Suprapubic skin (tissue), 4 donors: ENCODE results near the gene AMT. TPM values are rescaled to one million over a fixed set of nuclear protein-coding genes. Genes with fewer than 3 reads are reported as not detected.

ENCODE experiments used
- DNase-seq, 2 donors: peaks; one replicate each; pipeline ENCODE4 v3.0.0-alpha.2; 2019; ENCODE audit warnings: low spot score in 2 of 2
- H3K27ac ChIP-seq: fragments of 200-600 bp; sonication (generic); one replicate; pipeline ENCODE4 v1.5.1; 2019
- H3K27me3 ChIP-seq: fragments of 200-600 bp; sonication (generic); one replicate; pipeline ENCODE4 v1.5.1; 2019
- H3K36me3 ChIP-seq: fragments of 200-600 bp; sonication (generic); one replicate; pipeline ENCODE4 v1.5.1; 2019
- H3K4me1 ChIP-seq: fragments of 200-600 bp; sonication (generic); one replicate; pipeline ENCODE4 v1.5.1; 2019
- H3K4me3 ChIP-seq: fragments of 200-600 bp; sonication (generic); one replicate; pipeline ENCODE4 v1.5.1; 2019; ENCODE audit warnings: mild to moderate bottlenecking
- H3K9me3 ChIP-seq: fragments of 200-600 bp; sonication (generic); one replicate; pipeline ENCODE4 v1.5.1; 2019
- CTCF ChIP-seq, 2 donors: fragments of 200-600 bp in 1 of 2; fragments of 450-650 bp in 1 of 2; sonication (generic) in 1 of 2; IDR thresholded peaks; one replicate each; pipeline ENCODE4 v1.5.1; 2016 to 2019; ENCODE audit warnings: antibody characterized with exemption in 2 of 2, mild to moderate bottlenecking in 1 of 2, moderate library complexity in 1 of 2
- EP300 ChIP-seq: sonication (generic); formaldehyde crosslinking; IDR thresholded peaks from one replicate; pipeline ENCODE4 v1.6.1; 2017; ENCODE audit warnings: antibody characterized with exemption
- POLR2A ChIP-seq, 2 donors: fragments of 450-650 bp; IDR thresholded peaks; one replicate each; pipeline ENCODE4 v1.6.1; 2017; ENCODE audit warnings: antibody characterized with exemption in 2 of 2, mild to moderate bottlenecking in 2 of 2, moderate library complexity in 2 of 2
- POLR2AphosphoS5 ChIP-seq, 3 donors: sonication (generic); formaldehyde crosslinking; IDR thresholded peaks; one replicate each; pipeline ENCODE4 v1.6.1; 2017; ENCODE audit warnings: antibody characterized with exemption in 3 of 3
- WGBS: methylation state at CpG from one replicate; pipeline ENCODE4 v1.1.5; 2018; 5-methylcytosine and 5-hydroxymethylcytosine counted together
- total RNA-seq, 4 donors: library from RNA; depleted of rRNA; stranded (reverse); fragments of >200 nt; gene quantifications; one replicate each; pipeline ENCODE4 v1.1.0, GENCODE V29; 2016

Gene AMT
- total RNA-seq, 4 donors from 2014 or later, result 2.2 to 17.3 (median 5.0) TPM

DNA sequence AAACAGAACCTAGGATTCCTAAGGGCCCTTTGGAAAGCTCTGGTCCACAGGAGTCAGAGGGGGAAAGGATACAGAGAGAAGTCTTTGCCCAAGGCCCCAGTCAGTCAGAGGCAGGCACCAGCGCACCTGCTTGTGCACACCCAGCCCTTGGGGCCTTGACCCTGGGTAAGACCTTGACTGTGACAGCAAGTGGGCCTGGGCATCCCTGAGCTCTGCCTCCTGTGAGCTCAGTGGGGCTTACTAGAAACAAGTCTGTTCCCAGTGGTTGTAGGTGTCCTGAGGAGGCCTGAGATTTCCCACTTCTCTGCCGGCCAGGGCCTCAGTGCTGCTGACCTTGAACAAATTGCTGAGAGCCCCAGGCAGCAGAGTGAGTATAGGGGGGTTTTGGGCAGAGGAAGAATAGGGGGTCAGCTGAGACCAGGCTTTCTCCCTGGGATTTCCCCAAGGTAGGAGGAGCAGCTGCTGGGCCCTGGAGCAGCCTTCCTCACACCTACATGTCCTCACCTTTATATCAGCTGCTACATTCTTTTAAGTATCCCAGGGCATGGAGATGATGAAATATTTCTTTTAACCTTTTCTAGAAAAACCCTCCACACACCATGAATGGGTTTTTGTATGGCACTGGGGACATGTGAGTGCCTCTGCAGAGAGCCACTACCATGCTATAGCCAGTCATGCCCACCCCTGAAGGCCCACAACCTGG is 38.1 kb upstream of the AMT start:
- WGBS, result no CpG with 5 or more reads among the region's 2 CpGs
- no peak overlapping the region for H3K27ac ChIP-seq

DNA sequence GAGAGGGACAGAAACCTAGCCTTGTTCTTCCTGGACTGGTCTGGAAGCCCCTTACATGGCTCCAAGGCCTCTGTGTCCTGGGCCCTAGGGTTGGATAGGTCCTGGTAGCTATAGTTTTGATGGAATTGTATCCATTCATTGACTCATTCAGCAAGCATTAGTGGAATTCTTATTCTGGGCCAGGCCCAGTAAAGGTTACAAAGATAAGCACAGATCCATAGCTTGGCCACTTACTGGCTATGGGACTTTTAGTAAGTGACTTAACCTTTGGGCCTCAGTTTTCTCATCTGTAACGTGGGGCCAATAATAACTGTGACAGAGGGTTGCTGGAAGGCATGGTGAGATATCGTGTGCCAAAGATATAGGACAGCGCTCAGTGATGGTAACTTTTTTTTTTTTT is 34.2 kb upstream of the AMT start:
- TF ChIP-seq CTCF (IDR thresholded peaks at IDR 0.05) (no peak), POLR2A (IDR thresholded peaks at IDR 0.05) (no peak)
- no peak for DNase-seq
- Histone ChIP-seq H3K9me3 (no peaks in the 10 kb centered on the region), H3K4me1 (peaks cover 9% of the 10 kb centered on the region), H3K4me3 (no peak overlapping the region), H3K36me3 (no peaks in the 10 kb centered on the region), H3K27me3 (no peaks in the 10 kb centered on the region), H3K27ac (no peak overlapping the region)
- WGBS, result 90% methylated on average over 3 of the region's 3 CpGs

More for the DNA sequence above, 38.1 kb upstream of the AMT start:
- H3K4me3 ChIP-seq, result no peak overlapping the region
- no peaks in the 10 kb centered on the region for H3K36me3 ChIP-seq
- H3K27me3 ChIP-seq, result no peaks in the 10 kb centered on the region
- H3K9me3 ChIP-seq, result no peaks in the 10 kb centered on the region
- peaks cover 19% of the 10 kb centered on the region for H3K4me1 ChIP-seq
- TF ChIP-seq CTCF (IDR thresholded peaks at IDR 0.05), result no peak
- no peak for TF ChIP-seq POLR2AphosphoS5 (IDR thresholded peaks at IDR 0.05)
- TF ChIP-seq EP300, result no peak
- TF ChIP-seq POLR2A (IDR thresholded peaks at IDR 0.05), result no peak
- DNase-seq, result no peak

DNA sequence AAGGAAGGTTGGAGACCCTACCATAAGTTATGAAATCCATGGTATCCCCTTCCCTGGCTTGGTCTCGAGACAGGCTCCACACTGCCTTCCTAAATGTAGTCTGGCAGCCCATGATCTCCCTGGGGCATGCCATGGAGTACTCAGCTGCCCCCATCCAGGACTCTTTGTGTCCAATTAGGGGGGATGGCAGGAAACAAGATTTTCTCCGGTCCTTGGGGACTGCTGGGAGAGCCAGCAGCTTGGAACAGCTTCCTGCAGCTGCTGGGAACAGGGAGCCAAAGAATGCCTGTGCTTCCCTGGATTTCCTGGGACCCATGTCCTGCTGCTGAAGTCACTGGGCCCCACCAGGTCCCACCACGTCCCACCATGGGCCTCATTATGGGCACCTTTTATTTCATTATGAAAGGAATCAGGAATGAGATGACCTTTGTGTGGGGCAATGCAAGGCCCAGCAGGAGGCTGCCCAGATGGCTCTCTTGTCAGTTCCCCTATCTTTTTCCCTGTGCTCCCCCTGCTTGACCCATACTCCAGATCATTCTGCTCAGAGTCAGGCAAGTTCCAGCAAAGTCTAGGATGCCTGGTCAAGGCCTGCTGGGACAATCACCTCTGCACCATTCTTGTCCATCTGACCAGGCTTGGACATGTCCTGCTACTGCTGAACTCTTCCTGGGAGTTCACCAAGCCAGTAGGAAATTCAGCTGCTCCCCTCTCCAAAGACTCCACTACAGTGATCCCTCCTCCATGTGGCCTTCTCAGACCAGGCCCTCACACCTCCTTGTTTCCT is 32.8 kb upstream of the AMT start:
- no peak for TF ChIP-seq POLR2AphosphoS5 (IDR thresholded peaks at IDR 0.05)
- TF ChIP-seq EP300, result no peak
- no peak for TF ChIP-seq CTCF (IDR thresholded peaks at IDR 0.05)
- no peak for TF ChIP-seq POLR2A (IDR thresholded peaks at IDR 0.05)
- 48% methylated on average over 3 of the region's 3 CpGs for WGBS
- DNase-seq, result no peak

DNA sequence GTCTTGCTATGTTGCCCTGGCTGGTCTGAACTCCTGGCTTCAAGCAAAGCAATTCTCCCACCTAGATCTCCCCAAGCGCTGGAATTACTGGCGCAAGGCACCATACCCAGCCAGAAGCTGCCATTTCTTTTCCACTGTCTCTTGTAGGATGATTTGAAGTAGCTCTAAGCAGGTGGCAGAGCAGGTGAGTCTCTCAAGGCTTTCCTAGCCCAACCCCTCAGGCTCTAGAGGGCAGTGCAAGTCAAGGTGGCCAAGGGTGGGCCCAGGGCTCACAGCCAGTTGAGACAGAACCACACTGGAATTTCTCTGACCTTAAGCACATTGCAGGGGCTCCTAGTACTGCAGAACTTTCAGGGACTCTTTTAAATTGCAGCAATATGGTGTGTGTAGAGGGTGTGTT is 32.2 kb upstream of the AMT start:
- no peaks in the 10 kb centered on the region for H3K27me3 ChIP-seq
- no peak for DNase-seq
- no peaks in the 10 kb centered on the region for H3K9me3 ChIP-seq
- WGBS, result 85% methylated on average over 2 of the region's 2 CpGs
- no peak overlapping the region for H3K27ac ChIP-seq
- TF ChIP-seq POLR2AphosphoS5 (IDR thresholded peaks at IDR 0.05), result no peak
- TF ChIP-seq POLR2A (IDR thresholded peaks at IDR 0.05), result no peak
- TF ChIP-seq CTCF (IDR thresholded peaks at IDR 0.05), result no peak
- TF ChIP-seq EP300, result no peak
- H3K4me3 ChIP-seq, result no peak overlapping the region
- no peaks in the 10 kb centered on the region for H3K4me1 ChIP-seq
- H3K36me3 ChIP-seq, result no peaks in the 10 kb centered on the region

More for the DNA sequence above, 32.8 kb upstream of the AMT start:
- Histone ChIP-seq H3K4me3 (no peak overlapping the region), H3K4me1 (no peaks in the 10 kb centered on the region), H3K27me3 (no peaks in the 10 kb centered on the region), H3K9me3 (no peaks in the 10 kb centered on the region), H3K27ac (no peak overlapping the region), H3K36me3 (no peaks in the 10 kb centered on the region)

DNA sequence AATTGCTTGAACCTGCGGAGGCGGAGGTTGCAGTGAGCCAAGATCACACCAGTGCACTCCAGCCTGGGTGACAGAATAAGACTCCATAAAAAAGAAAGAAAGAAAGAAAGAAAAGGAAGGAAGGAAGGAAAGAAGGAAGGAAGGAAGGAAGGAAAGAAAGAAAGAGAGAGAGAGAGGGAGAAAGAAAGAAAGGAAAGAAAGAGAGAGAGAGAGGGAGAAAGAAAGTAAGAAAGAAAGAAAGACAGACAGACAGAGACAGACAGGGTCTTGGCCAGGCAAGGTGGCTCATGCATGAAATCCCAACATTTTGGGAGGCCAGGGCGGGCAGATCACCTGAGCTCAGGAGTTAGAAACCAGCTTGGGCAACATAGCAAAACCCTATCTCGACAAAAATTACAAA is 31.3 kb upstream of the AMT start:
- Histone ChIP-seq H3K9me3 (no peaks in the 10 kb centered on the region), H3K27ac (no peak overlapping the region), H3K4me3 (no peak overlapping the region), H3K36me3 (no peaks in the 10 kb centered on the region), H3K27me3 (no peaks in the 10 kb centered on the region), H3K4me1 (peaks cover 5% of the 10 kb centered on the region)
- 93% methylated on average over 4 of the region's 4 CpGs for WGBS
- no peak for DNase-seq
- TF ChIP-seq CTCF (IDR thresholded peaks at IDR 0.05) (no peak), POLR2AphosphoS5 (IDR thresholded peaks at IDR 0.05) (no peak), EP300 (no peak), POLR2A (IDR thresholded peaks at IDR 0.05) (no peak)
